Esophagus muscularis mucosa (tissue), 4 donors: Measurements from ENCODE around the gene EEIG2. TPM values are rescaled to one million over a fixed set of nuclear protein-coding genes. Genes with fewer than 3 reads are reported as not detected.

Source experiments
- DNase-seq: peaks from one replicate; pipeline ENCODE4 v3.0.0-alpha.2; 2017; ENCODE audit errors: extremely low spot score
- H3K27ac ChIP-seq, 4 donors: fragments of 200-600 bp; sonication (generic); replicated peaks in 1 of 4; 1 replicate in 3 of 4; 2 replicates in 1 of 4; pipeline ENCODE4 v1.5.1; 2016 to 2019; ENCODE audit warnings: mild to moderate bottlenecking in 1 of 4
- H3K27me3 ChIP-seq, 4 donors: fragments of 200-600 bp; sonication (generic); one replicate each; pipeline versions ENCODE4 v1.5.1 to v1.6.0; 2016 to 2019
- H3K36me3 ChIP-seq, 4 donors: fragments of 200-600 bp; sonication (generic); one replicate each; pipeline ENCODE4 v1.5.1; 2016 to 2019
- H3K4me1 ChIP-seq, 4 donors: fragments of 200-600 bp; sonication (generic); one replicate each; pipeline ENCODE4 v1.5.1; 2016 to 2019
- H3K4me3 ChIP-seq, 4 donors: fragments of 200-600 bp; sonication (generic); 1 replicate in 2 of 4; 2 replicates in 2 of 4; pipeline ENCODE4 v1.5.1; 2016 to 2019; ENCODE audit warnings: mild to moderate bottlenecking in 4 of 4, moderate library complexity in 1 of 4
- H3K9me3 ChIP-seq, 4 donors: fragments of 200-600 bp; sonication (generic); 1 replicate in 3 of 4; 2 replicates in 1 of 4; pipeline ENCODE4 v1.5.1; 2016 to 2019
- EP300 ChIP-seq: sonication (generic); formaldehyde crosslinking; IDR thresholded peaks from one replicate; pipeline ENCODE4 v1.6.1; 2017; ENCODE audit warnings: antibody characterized with exemption
- POLR2A ChIP-seq: fragments of 450-650 bp; IDR thresholded peaks from one replicate; pipeline ENCODE4 v1.6.1; 2017; ENCODE audit warnings: antibody characterized with exemption, moderate library complexity, mild to moderate bottlenecking, low read depth
- POLR2AphosphoS5 ChIP-seq, 2 donors: sonication (generic); formaldehyde crosslinking; IDR thresholded peaks; one replicate each; pipeline ENCODE4 v1.6.1; 2017; ENCODE audit warnings: antibody characterized with exemption in 2 of 2
- WGBS: methylation state at CpG from one replicate; pipeline ENCODE4 v1.1.5; 2018; 5-methylcytosine and 5-hydroxymethylcytosine counted together
- intact Hi-C: fragments of 100-400 bp; cut with DNase I; formaldehyde crosslinking; loops from one replicate; pipeline ENCODE4 v1.15.1; 2023
- total RNA-seq, 4 donors: library from RNA; depleted of rRNA; stranded (reverse); fragments of >200 nt; gene quantifications; one replicate each; pipeline versions ENCODE4 v1.1.0 to v1.2.1, GENCODE V29; 2016
- TF ChIP-seq, protein P1 (sequence below), 3 experiments: fragments of 200-600 bp in 2 of 3; fragments of 450-650 bp in 1 of 3; sonication (generic) in 2 of 3; IDR thresholded peaks; one replicate each; pipeline ENCODE4 v1.5.1; 2017 to 2019; ENCODE audit warnings: antibody characterized with exemption in 3 of 3, mild to moderate bottlenecking in 2 of 3, moderate library complexity in 1 of 3

Gene EEIG2
- total RNA-seq, 4 donors from 2014 or later, result 11.6 to 17.2 (median 14.4) TPM

DNA sequence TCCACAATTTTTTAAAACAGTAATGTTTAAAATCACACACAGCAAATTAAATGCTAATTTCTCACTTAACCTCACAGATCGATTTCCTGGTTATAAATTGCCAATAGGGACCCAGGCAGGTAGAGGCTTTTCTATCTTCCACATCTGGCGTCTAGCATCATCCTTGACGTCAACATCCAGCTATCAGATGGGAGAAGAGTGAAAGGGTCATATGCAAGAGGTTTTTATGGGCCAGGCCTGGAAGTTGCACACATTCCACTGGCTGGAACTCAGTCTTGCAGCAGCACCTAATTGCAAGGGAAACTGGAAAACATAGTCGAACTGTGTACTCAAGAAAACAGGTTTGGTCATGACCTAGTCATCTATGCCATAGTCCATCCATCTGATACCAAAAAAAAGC lies 6.0 kb upstream of the EEIG2 start:
- TF ChIP-seq POLR2A (no peak), EP300 (no peak), POLR2AphosphoS5 (IDR thresholded peaks at IDR 0.05) (no peak)
- TF ChIP-seq, protein P1, sequence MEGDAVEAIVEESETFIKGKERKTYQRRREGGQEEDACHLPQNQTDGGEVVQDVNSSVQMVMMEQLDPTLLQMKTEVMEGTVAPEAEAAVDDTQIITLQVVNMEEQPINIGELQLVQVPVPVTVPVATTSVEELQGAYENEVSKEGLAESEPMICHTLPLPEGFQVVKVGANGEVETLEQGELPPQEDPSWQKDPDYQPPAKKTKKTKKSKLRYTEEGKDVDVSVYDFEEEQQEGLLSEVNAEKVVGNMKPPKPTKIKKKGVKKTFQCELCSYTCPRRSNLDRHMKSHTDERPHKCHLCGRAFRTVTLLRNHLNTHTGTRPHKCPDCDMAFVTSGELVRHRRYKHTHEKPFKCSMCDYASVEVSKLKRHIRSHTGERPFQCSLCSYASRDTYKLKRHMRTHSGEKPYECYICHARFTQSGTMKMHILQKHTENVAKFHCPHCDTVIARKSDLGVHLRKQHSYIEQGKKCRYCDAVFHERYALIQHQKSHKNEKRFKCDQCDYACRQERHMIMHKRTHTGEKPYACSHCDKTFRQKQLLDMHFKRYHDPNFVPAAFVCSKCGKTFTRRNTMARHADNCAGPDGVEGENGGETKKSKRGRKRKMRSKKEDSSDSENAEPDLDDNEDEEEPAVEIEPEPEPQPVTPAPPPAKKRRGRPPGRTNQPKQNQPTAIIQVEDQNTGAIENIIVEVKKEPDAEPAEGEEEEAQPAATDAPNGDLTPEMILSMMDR (IDR thresholded peaks at IDR 0.05), result no peak
- Histone ChIP-seq H3K36me3 (no peaks in the 10 kb centered on the region), H3K27me3 (no peaks in the 10 kb centered on the region), H3K4me1 (no peaks in the 10 kb centered on the region), H3K9me3 (no peaks in the 10 kb centered on the region), H3K27ac (no peak overlapping the region), H3K4me3 (no peak overlapping the region)
- DNase-seq, result no peak
- intact Hi-C loops, result no loop called here
- 81% methylated on average over 4 of the region's 4 CpGs for WGBS

DNA sequence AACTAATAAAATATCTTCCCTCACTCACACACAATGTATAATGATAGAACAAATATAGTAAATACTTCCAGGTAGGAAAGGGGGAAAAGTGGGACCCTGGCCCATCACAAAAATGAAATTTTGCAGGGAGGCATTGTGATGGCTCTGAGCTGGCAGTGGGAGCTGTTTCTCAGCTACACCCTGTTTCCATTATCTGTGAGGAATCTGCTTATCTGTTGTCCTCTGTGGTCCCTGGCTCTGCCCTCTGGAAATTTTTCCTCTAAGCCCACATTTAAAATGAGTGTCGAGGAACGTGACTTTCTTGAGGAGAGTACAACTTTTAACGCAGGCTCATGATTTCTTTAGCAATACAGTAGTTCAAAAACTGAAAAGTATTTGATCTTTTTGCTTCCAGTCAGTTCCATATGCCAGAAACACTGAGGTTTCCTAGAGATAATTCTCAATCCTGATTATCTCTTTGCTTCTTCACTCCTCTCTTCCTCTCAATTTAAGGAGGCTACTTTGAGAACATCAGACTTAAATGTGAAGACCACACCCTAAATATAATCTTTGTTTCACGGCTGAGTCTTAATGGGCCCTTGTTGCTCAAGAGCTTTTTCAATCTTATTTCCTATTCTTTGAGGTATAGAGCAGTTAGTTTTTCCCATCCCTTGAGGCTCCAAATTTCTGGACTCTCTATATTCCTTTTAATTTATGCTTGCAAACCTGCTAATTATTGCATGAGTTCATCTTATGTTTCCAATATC lies 5.0 kb upstream of the EEIG2 start:
- intact Hi-C loops, result loop anchor here (5.0 kb wide), 1 partner anchor 87 kb away; no protein-coding TSS in a partner anchor
- H3K36me3 ChIP-seq, result no peaks in the 10 kb centered on the region
- H3K27ac ChIP-seq, result no peak overlapping the region
- H3K4me3 ChIP-seq, result no peak overlapping the region
- H3K4me1 ChIP-seq, result peaks cover 0 to 6% (median 0%) of the 10 kb centered on the region in 4 donors
- whole genome bisulfite sequencing, result 46% methylated on average over 4 of the region's 4 CpGs
- DNase-seq, result no peak
- no peaks in the 10 kb centered on the region for H3K9me3 ChIP-seq
- no peaks in the 10 kb centered on the region for H3K27me3 ChIP-seq
- no peak for TF ChIP-seq POLR2A
- TF ChIP-seq, protein P1 (IDR thresholded peaks at IDR 0.05), result no peak
- no peak for TF ChIP-seq EP300
- no peak for TF ChIP-seq POLR2AphosphoS5 (IDR thresholded peaks at IDR 0.05)

DNA sequence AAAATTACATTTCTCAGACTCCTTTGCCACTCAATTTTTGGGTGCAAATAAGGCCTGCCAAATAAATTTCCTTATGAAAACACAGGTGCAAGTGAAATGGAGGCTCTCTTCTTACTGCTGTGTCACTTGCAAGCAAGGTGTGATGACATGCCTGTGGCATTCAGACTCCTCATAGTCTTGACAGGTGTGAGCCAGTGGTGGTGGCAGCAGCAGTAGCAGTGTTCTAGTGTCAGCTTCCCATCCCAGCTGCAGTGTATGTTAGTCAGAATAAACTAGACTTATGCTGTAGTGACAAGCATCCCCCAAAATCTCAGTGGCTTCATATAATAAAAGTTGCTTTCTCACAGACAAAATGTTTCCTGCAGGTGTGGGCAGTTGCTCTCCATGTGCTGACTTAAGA lies 3.8 kb upstream of the EEIG2 start:
- no peaks in the 10 kb centered on the region for H3K9me3 ChIP-seq
- no peaks in the 10 kb centered on the region for H3K27me3 ChIP-seq
- H3K27ac ChIP-seq, result no peak overlapping the region
- intact Hi-C loops, result loop anchor here (5.0 kb wide), 1 partner anchor 86 kb away; no protein-coding TSS in a partner anchor
- DNase-seq, result no peak
- TF ChIP-seq POLR2AphosphoS5 (IDR thresholded peaks at IDR 0.05) (no peak), POLR2A (no peak), EP300 (no peak)
- TF ChIP-seq, protein P1 (IDR thresholded peaks at IDR 0.05), result no peak
- peaks cover 4 to 14% (median 7%) of the 10 kb centered on the region in 4 donors for H3K4me1 ChIP-seq
- no peaks in the 10 kb centered on the region for H3K36me3 ChIP-seq
- no peak overlapping the region for H3K4me3 ChIP-seq

DNA sequence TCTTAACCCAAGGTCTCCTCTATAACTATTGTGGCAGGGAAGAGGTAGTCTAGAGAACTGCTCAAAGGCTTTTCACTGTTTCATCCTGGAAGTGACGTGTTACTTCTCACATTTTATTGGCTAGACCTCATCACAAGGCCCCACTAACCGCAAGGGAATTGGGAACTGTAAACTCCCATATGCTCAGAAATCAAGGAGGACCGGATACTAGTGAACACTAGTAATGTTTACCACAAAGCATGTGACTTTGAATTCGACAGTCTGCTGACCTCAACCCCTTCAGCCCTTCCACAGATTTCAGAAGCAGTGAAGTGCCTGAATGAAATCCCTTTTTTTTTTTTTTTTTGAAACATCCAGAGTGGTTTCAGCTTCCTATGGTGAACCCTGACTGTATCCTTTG lies 3.4 kb upstream of the EEIG2 start:
- Histone ChIP-seq H3K4me3 (no peak overlapping the region), H3K36me3 (no peaks in the 10 kb centered on the region), H3K27ac (no peak overlapping the region), H3K9me3 (no peaks in the 10 kb centered on the region), H3K4me1 (peaks cover 8 to 18% (median 12%) of the 10 kb centered on the region in 4 donors), H3K27me3 (no peaks in the 10 kb centered on the region)
- DNase-seq, result no peak
- 82% methylated on average over 4 of the region's 4 CpGs for WGBS
- intact Hi-C loops, result loop anchor here (5.0 kb wide), 1 partner anchor 86 kb away; no protein-coding TSS in a partner anchor
- TF ChIP-seq, protein P1 (IDR thresholded peaks at IDR 0.05), result no peak
- no peak for TF ChIP-seq POLR2AphosphoS5 (IDR thresholded peaks at IDR 0.05)
- TF ChIP-seq EP300, result no peak
- TF ChIP-seq POLR2A, result no peak

GRCh38 chr1:108557296-108557695 lies 2.6 kb upstream of the EEIG2 start:
- no peak for TF ChIP-seq EP300
- TF ChIP-seq POLR2AphosphoS5 (IDR thresholded peaks at IDR 0.05), result no peak
- TF ChIP-seq, protein P1 (IDR thresholded peaks at IDR 0.05), result no peak
- no peak for TF ChIP-seq POLR2A
- Histone ChIP-seq H3K27ac (no peak overlapping the region), H3K4me1 (peaks cover 12 to 26% (median 20%) of the 10 kb centered on the region in 4 donors), H3K9me3 (no peaks in the 10 kb centered on the region), H3K4me3 (no peak overlapping the region), H3K36me3 (no peaks in the 10 kb centered on the region), H3K27me3 (no peaks in the 10 kb centered on the region)
- no peak for DNase-seq
- intact Hi-C loops, result loop anchor here (5.0 kb wide), 1 partner anchor 85 kb away; no protein-coding TSS in a partner anchor
